GM21786 (cell line): ENCODE measurements around the gene PLCD4.

Experiments
- ATAC-seq: cut with Tn5 transposase; IDR thresholded peaks from one replicate; pipeline ENCODE4 v1.9.1; 2021; ENCODE audit not compliant: unreplicated experiment

The PLCD4 gene

GRCh38 chr2:218618102-218618860 lies 10.6 kb downstream of the PLCD4 start:
- ATAC-seq: no peak

GRCh38 chr2:218621007-218621406 lies 13.3 kb downstream of the PLCD4 start:
- no peak for ATAC-seq

- no peak for ATAC-seq
Observed at GRCh38 chr2:218622606-218623365, 15.1 kb downstream of the PLCD4 start.

GRCh38 chr2:218623366-218623705 lies 15.6 kb downstream of the PLCD4 start:
- no peak for ATAC-seq

- ATAC-seq: no peak
Observed at GRCh38 chr2:218626369-218626768, 18.7 kb downstream of the PLCD4 start.

- ATAC-seq: no peak
Observed at GRCh38 chr2:218627939-218628338, 20.2 kb downstream of the PLCD4 start.

- no peak for ATAC-seq
Observed at GRCh38 chr2:218631837-218632236, 24.1 kb downstream of the PLCD4 start.

GRCh38 chr2:218635719-218636118 lies 28.0 kb downstream of the PLCD4 start:
- no peak for ATAC-seq

- no peak for ATAC-seq
Observed at GRCh38 chr2:218638372-218638771, 30.7 kb downstream of the PLCD4 start.

GRCh38 chr2:218642121-218642656 lies 34.5 kb downstream of the PLCD4 start:
- no peak for ATAC-seq

- no peak for ATAC-seq
Observed at GRCh38 chr2:218642786-218643185, 35.1 kb downstream of the PLCD4 start.

- no peak for ATAC-seq
Observed at GRCh38 chr2:218643751-218644310, 36.1 kb downstream of the PLCD4 start.

GRCh38 chr2:218644721-218645120 lies 37.0 kb downstream of the PLCD4 start:
- no peak for ATAC-seq

GRCh38 chr2:218645126-218645525 lies 37.4 kb downstream of the PLCD4 start:
- peak; percentile 85 for ATAC-seq

- no peak for ATAC-seq
Observed at GRCh38 chr2:218648088-218648786, 40.5 kb downstream of the PLCD4 start.

- no peak for ATAC-seq
Observed at GRCh38 chr2:218648787-218649100, 41.0 kb downstream of the PLCD4 start.

GRCh38 chr2:218655751-218656150 lies 48.1 kb downstream of the PLCD4 start:
- no peak for ATAC-seq

GRCh38 chr2:218658671-218659257 lies 51.1 kb downstream of the PLCD4 start:
- peak; percentile 44 for ATAC-seq

GRCh38 chr2:218659258-218659987 lies 51.7 kb downstream of the PLCD4 start, which contains the start of the genes BCS1L and ZNF142:
TSS of gene BCS1L (plus strand) at chr2:218659683. CDS start at chr2:218660988, 1,305 bp downstream.
TSS of gene ZNF142 (minus strand) at chr2:218659623. CDS start at chr2:218656429, 3,194 bp downstream.
- ATAC-seq: peak; percentile 96

- ATAC-seq: no peak
Observed at GRCh38 chr2:218659988-218660358, 52.3 kb downstream of the PLCD4 start.
